SK-N-SH (cell line): Measurements from ENCODE around the gene SMARCD2. TPM values are rescaled to one million over a fixed set of nuclear protein-coding genes. Genes with fewer than 3 reads are reported as not detected.
"Not testable (repeated sequence)": the region's sequence is repeated elsewhere in the genome, so short reads cannot be mapped to it uniquely, and the experiment has no call there.

Experiments
- CTCF ChIA-PET: fragments of 300-600, 350-600 bp; formaldehyde crosslinking; extraction: SDS; loops from one replicate; lab custom pipeline; 2021; lab: Yijun Ruan, JAX
- POLR2A ChIA-PET: fragments of 350-600 bp; sonication (Branson Sonifier 250); formaldehyde crosslinking; extraction: SDS; loops from one replicate; lab custom pipeline; 2020; ENCODE audit warnings: antibody characterized with exemption, inconsistent platforms; lab: Yijun Ruan, JAX
- DNase-seq: peaks from one replicate; pipeline ENCODE4 v3.0.0; 2012
- H2AFZ ChIP-seq: fragments of 200-600 bp; sonication (generic); 2 replicates; pipeline ENCODE4 v1.8.1; 2016; ENCODE audit warnings: antibody characterized with exemption, mild to moderate bottlenecking, low read depth
- H3F3A ChIP-seq: fragments of 200-600 bp; sonication (generic); replicated peaks from 2 replicates; pipeline ENCODE3; 2016; ENCODE audit warnings: antibody characterized with exemption, mild to moderate bottlenecking; ENCODE audit not compliant: insufficient read depth
- H3K27ac ChIP-seq, 2 experiments: fragments of 200-500 bp in 1 of 2; fragments of 200-600 bp in 1 of 2; sonication (Bioruptor generic) in 1 of 2; sonication (generic), shearing (Covaris generic) in 1 of 2; 2 replicates each; pipeline versions ENCODE4 v1.5.1 to v1.6.1; 2014 to 2016; ENCODE audit warnings: low read depth in 2 of 2, inconsistent platforms in 1 of 2, low read length in 1 of 2, mild to moderate bottlenecking in 1 of 2, mixed read lengths in 1 of 2
- H3K27me3 ChIP-seq: fragments of 200-600 bp; sonication (generic), shearing (Covaris generic); 2 replicates; pipeline ENCODE4 v1.6.1; 2016; ENCODE audit warnings: mixed run types; ENCODE audit not compliant: insufficient read depth
- H3K36me3 ChIP-seq, 2 experiments: fragments of 200-500 bp in 1 of 2; fragments of 200-600 bp in 1 of 2; sonication (Bioruptor generic) in 1 of 2; sonication (generic) in 1 of 2; replicated peaks in 1 of 2; 2 replicates each; pipeline versions ENCODE3 to v1.5.1; 2014 to 2016; ENCODE audit warnings: low read length in 1 of 2, mild to moderate bottlenecking in 1 of 2; ENCODE audit not compliant: insufficient read depth in 2 of 2, control insufficient read depth in 1 of 2
- H3K4me1 ChIP-seq, 2 experiments: fragments of 200-500 bp in 1 of 2; fragments of 200-600 bp in 1 of 2; sonication (Bioruptor generic) in 1 of 2; sonication (generic), shearing (Covaris generic) in 1 of 2; 2 replicates each; pipeline versions ENCODE4 v1.5.1 to v1.6.1; 2014 to 2016; ENCODE audit warnings: low read depth in 1 of 2, low read length in 1 of 2, mixed run types in 1 of 2; ENCODE audit not compliant: insufficient read depth in 2 of 2, control insufficient read depth in 1 of 2
- H3K4me2 ChIP-seq: fragments of 200-600 bp; sonication (generic), shearing (Covaris generic); 2 replicates; pipeline ENCODE4 v1.6.1; 2017; ENCODE audit warnings: mixed run types
- H3K4me3 ChIP-seq, 2 experiments: fragments of 200-500 bp in 1 of 2; fragments of 200-600 bp in 1 of 2; sonication (Bioruptor generic) in 1 of 2; sonication (generic), shearing (Covaris generic) in 1 of 2; 2 replicates each; pipeline versions ENCODE4 v1.5.1 to v1.8.1; 2014 to 2016; ENCODE audit warnings: low read depth in 2 of 2, inconsistent platforms in 1 of 2, low read length in 1 of 2, mild to moderate bottlenecking in 1 of 2, mixed read lengths in 1 of 2, moderate library complexity in 1 of 2
- H3K79me2 ChIP-seq: fragments of 200-600 bp; sonication (generic); 2 replicates; pipeline ENCODE4 v1.8.1; 2017; ENCODE audit warnings: mild to moderate bottlenecking; ENCODE audit not compliant: insufficient read depth
- H3K9ac ChIP-seq: fragments of 200-600 bp; sonication (generic); 2 replicates; pipeline ENCODE4 v1.6.1; 2017; ENCODE audit warnings: mixed run types
- H3K9me2 ChIP-seq: fragments of 200-600 bp; sonication (generic); 2 replicates; pipeline ENCODE4 v1.6.1; 2017; ENCODE audit warnings: mixed run types
- H3K9me3 ChIP-seq: fragments of 200-600 bp; sonication (generic); 2 replicates; pipeline ENCODE4 v1.6.1; 2017; ENCODE audit warnings: mixed run types, mild to moderate bottlenecking, moderate library complexity
- H4K20me1 ChIP-seq: fragments of 200-600 bp; sonication (generic); 2 replicates; pipeline ENCODE4 v1.6.1; 2017; ENCODE audit warnings: mild to moderate bottlenecking, mixed run types; ENCODE audit not compliant: insufficient read depth
- EP300 ChIP-seq, 2 experiments: IDR thresholded peaks; 2 replicates each; pipeline versions ENCODE4 v1.4.0 to v1.6.1; 2012; ENCODE audit warnings: borderline replicate concordance in 1 of 2, low read depth in 1 of 2, low read length in 1 of 2
- EZH2phosphoT487 ChIP-seq: fragments of 200-600 bp; sonication (generic); IDR thresholded peaks from 2 replicates; pipeline ENCODE4 v1.6.1; 2017; ENCODE audit warnings: low read depth, mixed run types, mild to moderate bottlenecking, antibody characterized with exemption, moderate library complexity, borderline replicate concordance
- GATA2 ChIP-seq: sonication (generic); formaldehyde crosslinking; IDR thresholded peaks from 2 replicates; pipeline ENCODE4 v1.5.0; 2020; ENCODE audit warnings: mild to moderate bottlenecking, missing genetic modification reagents
- NRF1 ChIP-seq: IDR thresholded peaks from 2 replicates; pipeline ENCODE4 v1.6.1; 2012; ENCODE audit warnings: low read depth, mild to moderate bottlenecking, low read length
- RFX5 ChIP-seq: IDR thresholded peaks from 2 replicates; pipeline ENCODE4 v1.6.1; 2012; ENCODE audit warnings: mild to moderate bottlenecking, improper control_type of control experiment, low read length
- SMC3 ChIP-seq: IDR thresholded peaks from 2 replicates; pipeline ENCODE4 v1.6.1; 2012; ENCODE audit warnings: low read depth, low read length, improper control_type of control experiment
- TAF1 ChIP-seq: IDR thresholded peaks from 2 replicates; pipeline ENCODE4 v1.6.1; 2012; ENCODE audit warnings: low read depth, mild to moderate bottlenecking, low read length, moderate library complexity, borderline replicate concordance
- USF1 ChIP-seq: IDR thresholded peaks from 2 replicates; pipeline ENCODE4 v1.4.0; 2012; ENCODE audit warnings: low read depth, borderline replicate concordance
- WGBS: methylation state at CpG from one replicate; pipeline ENCODE4 v1.1.6; 2017; ENCODE audit warnings: low lambda C conversion rate; 5-methylcytosine and 5-hydroxymethylcytosine counted together
- polyA plus RNA-seq, 3 experiments: library from polyadenylated mRNA; depleted of rRNA; stranded (reverse); fragments of >200 nt; gene quantifications; 2 replicates each; pipeline ENCODE4 v1.2.3, GENCODE V29; 2012
- TF ChIP-seq, protein P1 (sequence below): IDR thresholded peaks from 2 replicates; pipeline ENCODE4 v1.6.1; 2012; ENCODE audit warnings: mild to moderate bottlenecking, low read depth, low read length, moderate library complexity
- TF ChIP-seq, protein P2 (sequence below): IDR thresholded peaks from 2 replicates; pipeline ENCODE4; 2012

The SMARCD2 gene
- polyA plus RNA-seq, 1 of the 3 experiments (the other 2 are of a cell fraction): 89.1 TPM

DNA sequence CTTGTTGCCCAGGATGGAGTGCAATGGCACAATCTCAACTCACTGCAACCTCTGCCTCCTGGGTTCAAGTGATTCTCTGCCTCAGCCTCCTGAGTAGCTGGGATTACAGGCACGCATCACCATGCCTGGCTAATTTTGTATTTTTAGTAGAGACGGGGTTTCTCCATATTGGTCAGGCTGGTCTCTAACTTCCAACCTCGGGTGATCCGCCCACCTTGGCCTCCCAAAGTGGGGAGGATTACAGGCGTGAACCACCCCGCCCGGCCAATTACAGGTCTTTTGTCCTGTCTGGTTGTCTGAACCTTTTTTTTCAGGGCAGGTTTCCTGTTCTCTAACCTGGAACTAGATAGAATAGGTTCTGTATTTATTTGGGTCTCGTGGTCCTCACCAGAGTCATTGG is 13.9 kb upstream of the SMARCD2 start:
- H3K9me3 ChIP-seq, H4K20me1 ChIP-seq, H3K27ac ChIP-seq, H3K36me3 ChIP-seq, H3K79me2 ChIP-seq, DNase-seq, H3K9ac ChIP-seq, H3F3A ChIP-seq, H3K4me1 ChIP-seq, H3K9me2 ChIP-seq, H2AFZ ChIP-seq, H3K4me2 ChIP-seq, H3K4me3 ChIP-seq: not testable (repeated sequence)
- CTCF ChIA-PET: interaction anchor here (0.6 to 6.4 kb wide), 16 partner anchors 10 to 430 kb away, joined by 3 to 50 read pairs (median 3); partner anchors contain the start of gene GH2
- 88% methylated on average over 8 of the region's 8 CpGs for WGBS
- POLR2A ChIA-PET: interaction anchor here (0.7 kb wide), 1 partner anchor 235 kb away, joined by 5 read pairs; no protein-coding TSS in a partner anchor
- peaks cover 35% of the 10 kb centered on the region for H3K27me3 ChIP-seq

GRCh38 chr17:63855185-63855584 is 12.7 kb upstream of the SMARCD2 start:
- H3K36me3 ChIP-seq: no peaks in the 10 kb centered on the region
- 68% methylated on average over 8 of the region's 8 CpGs for WGBS
- H3K9me2 ChIP-seq: no peaks in the 10 kb centered on the region
- TF ChIP-seq, protein P1, sequence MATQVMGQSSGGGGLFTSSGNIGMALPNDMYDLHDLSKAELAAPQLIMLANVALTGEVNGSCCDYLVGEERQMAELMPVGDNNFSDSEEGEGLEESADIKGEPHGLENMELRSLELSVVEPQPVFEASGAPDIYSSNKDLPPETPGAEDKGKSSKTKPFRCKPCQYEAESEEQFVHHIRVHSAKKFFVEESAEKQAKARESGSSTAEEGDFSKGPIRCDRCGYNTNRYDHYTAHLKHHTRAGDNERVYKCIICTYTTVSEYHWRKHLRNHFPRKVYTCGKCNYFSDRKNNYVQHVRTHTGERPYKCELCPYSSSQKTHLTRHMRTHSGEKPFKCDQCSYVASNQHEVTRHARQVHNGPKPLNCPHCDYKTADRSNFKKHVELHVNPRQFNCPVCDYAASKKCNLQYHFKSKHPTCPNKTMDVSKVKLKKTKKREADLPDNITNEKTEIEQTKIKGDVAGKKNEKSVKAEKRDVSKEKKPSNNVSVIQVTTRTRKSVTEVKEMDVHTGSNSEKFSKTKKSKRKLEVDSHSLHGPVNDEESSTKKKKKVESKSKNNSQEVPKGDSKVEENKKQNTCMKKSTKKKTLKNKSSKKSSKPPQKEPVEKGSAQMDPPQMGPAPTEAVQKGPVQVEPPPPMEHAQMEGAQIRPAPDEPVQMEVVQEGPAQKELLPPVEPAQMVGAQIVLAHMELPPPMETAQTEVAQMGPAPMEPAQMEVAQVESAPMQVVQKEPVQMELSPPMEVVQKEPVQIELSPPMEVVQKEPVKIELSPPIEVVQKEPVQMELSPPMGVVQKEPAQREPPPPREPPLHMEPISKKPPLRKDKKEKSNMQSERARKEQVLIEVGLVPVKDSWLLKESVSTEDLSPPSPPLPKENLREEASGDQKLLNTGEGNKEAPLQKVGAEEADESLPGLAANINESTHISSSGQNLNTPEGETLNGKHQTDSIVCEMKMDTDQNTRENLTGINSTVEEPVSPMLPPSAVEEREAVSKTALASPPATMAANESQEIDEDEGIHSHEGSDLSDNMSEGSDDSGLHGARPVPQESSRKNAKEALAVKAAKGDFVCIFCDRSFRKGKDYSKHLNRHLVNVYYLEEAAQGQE: no peak
- TF ChIP-seq EP300 (IDR thresholded peaks at IDR 0.05; ENCODE audit: borderline replicate concordance in 1 of 2, low read depth in 1 of 2, low read length in 1 of 2) (no peak), RFX5 (no peak), USF1 (no peak), TAF1 (no peak), EZH2phosphoT487 (no peak), NRF1 (no peak), GATA2 (no peak), SMC3 (no peak)
- TF ChIP-seq, protein P2, sequence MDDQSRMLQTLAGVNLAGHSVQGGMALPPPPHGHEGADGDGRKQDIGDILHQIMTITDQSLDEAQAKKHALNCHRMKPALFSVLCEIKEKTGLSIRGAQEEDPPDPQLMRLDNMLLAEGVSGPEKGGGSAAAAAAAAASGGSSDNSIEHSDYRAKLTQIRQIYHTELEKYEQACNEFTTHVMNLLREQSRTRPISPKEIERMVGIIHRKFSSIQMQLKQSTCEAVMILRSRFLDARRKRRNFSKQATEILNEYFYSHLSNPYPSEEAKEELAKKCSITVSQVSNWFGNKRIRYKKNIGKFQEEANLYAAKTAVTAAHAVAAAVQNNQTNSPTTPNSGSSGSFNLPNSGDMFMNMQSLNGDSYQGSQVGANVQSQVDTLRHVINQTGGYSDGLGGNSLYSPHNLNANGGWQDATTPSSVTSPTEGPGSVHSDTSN: no peak
- H3K4me3 ChIP-seq: no peak overlapping the region
- no peaks in the 10 kb centered on the region for H3F3A ChIP-seq
- no peak overlapping the region for H3K9ac ChIP-seq
- no peaks in the 10 kb centered on the region for H3K9me3 ChIP-seq
- H3K4me1 ChIP-seq: no peaks in the 10 kb centered on the region
- no peak for DNase-seq
- POLR2A ChIA-PET: no interaction called here
- H3K4me2 ChIP-seq: no peak overlapping the region
- no peaks in the 10 kb centered on the region for H3K79me2 ChIP-seq
- H3K27ac ChIP-seq: no peak overlapping the region
- no peaks in the 10 kb centered on the region for H4K20me1 ChIP-seq
- CTCF ChIA-PET: interaction anchor here (1.1 to 6.4 kb wide), 4 partner anchors 9 to 63 kb away, joined by 3 to 50 read pairs (median 7); partner anchors contain the start of gene GH1
- peaks cover 35% of the 10 kb centered on the region for H3K27me3 ChIP-seq
- no peak overlapping the region for H2AFZ ChIP-seq
